GM21529 (cell line): ENCODE data around the gene KDM1B.
"Not testable (repeated sequence)": the region's sequence is repeated elsewhere in the genome, so short reads cannot be mapped to it uniquely, and the experiment has no call there.

Experiments
- ATAC-seq: cut with Tn5 transposase; IDR thresholded peaks from one replicate; pipeline ENCODE4 v1.9.1; 2021; ENCODE audit not compliant: unreplicated experiment

KDM1B gene

GRCh38 chr6:18227166-18227565, 71.9 kb downstream of the KDM1B start:
- not testable (repeated sequence) for ATAC-seq

- not testable (repeated sequence) for ATAC-seq
Observed at GRCh38 chr6:18228590-18228989, 73.4 kb downstream of the KDM1B start.

GRCh38 chr6:18231856-18232255, 76.6 kb downstream of the KDM1B start:
- ATAC-seq: not testable (repeated sequence)

- ATAC-seq: not testable (repeated sequence)
Observed at GRCh38 chr6:18233770-18234169, 78.5 kb downstream of the KDM1B start.

- ATAC-seq: no peak
Observed at GRCh38 chr6:18234564-18234963, 79.3 kb downstream of the KDM1B start.

GRCh38 chr6:18235524-18235923, 80.3 kb downstream of the KDM1B start:
- ATAC-seq: no peak

- no peak for ATAC-seq
Observed at GRCh38 chr6:18237167-18237566, 81.9 kb downstream of the KDM1B start.

- ATAC-seq: no peak
Observed at GRCh38 chr6:18240230-18240629, 85.0 kb downstream of the KDM1B start.

GRCh38 chr6:18241208-18242038, 86.2 kb downstream of the KDM1B start:
- ATAC-seq: no peak

- no peak for ATAC-seq
Observed at GRCh38 chr6:18242062-18242851, 87.0 kb downstream of the KDM1B start.

GRCh38 chr6:18243302-18243893, 88.2 kb downstream of the KDM1B start:
- no peak for ATAC-seq

- ATAC-seq: no peak
Observed at GRCh38 chr6:18244251-18244650, 89.0 kb downstream of the KDM1B start.

- no peak for ATAC-seq
Observed at GRCh38 chr6:18245079-18245478, 89.9 kb downstream of the KDM1B start.

GRCh38 chr6:18245642-18246041, 90.4 kb downstream of the KDM1B start:
- ATAC-seq: no peak

GRCh38 chr6:18246205-18246604, 91.0 kb downstream of the KDM1B start:
- no peak for ATAC-seq

GRCh38 chr6:18247002-18247401, 91.8 kb downstream of the KDM1B start:
- ATAC-seq: no peak

- no peak for ATAC-seq
Observed at GRCh38 chr6:18248698-18249097, 93.5 kb downstream of the KDM1B start.

GRCh38 chr6:18249271-18249670, 94.0 kb downstream of the KDM1B start:
- ATAC-seq: no peak

- no peak for ATAC-seq
Observed at GRCh38 chr6:18253635-18254034, 98.4 kb downstream of the KDM1B start.

GRCh38 chr6:18254793-18255192, 99.6 kb downstream of the KDM1B start:
- ATAC-seq: no peak

- ATAC-seq: no peak
Observed at GRCh38 chr6:18259675-18260447, 104.6 kb downstream of the KDM1B start.
